CD4-positive, alpha-beta T cell treated with Interleukin-21 for 1 hour (primary cell): ENCODE data around the gene TAMM41.
"Not testable (repeated sequence)": the region's sequence is repeated elsewhere in the genome, so short reads cannot be mapped to it uniquely, and the experiment has no call there.

Source experiments
- DNase-seq: peaks from one replicate; pipeline ENCODE4 v3.0.0-alpha.2; 2020

The TAMM41 gene

GRCh38 chr3:11846281-11847266, at the start of gene TAMM41:
TAMM41 (minus strand) TSS chr3:11846885; CDS start chr3:11846636, 249 bp downstream.
- peak; percentile 89 for DNase-seq

- DNase-seq, result no peak
These were observed 32.2 kb upstream of the TAMM41 start for GRCh38 chr3:11878837-11879236.

GRCh38 chr3:11874707-11875106, 28.0 kb upstream of the TAMM41 start:
- not testable (repeated sequence) for DNase-seq

- DNase-seq, result not testable (repeated sequence)
These were observed 17.1 kb upstream of the TAMM41 start for GRCh38 chr3:11863739-11864138.

- not testable (repeated sequence) for DNase-seq
These were observed 15.9 kb upstream of the TAMM41 start for GRCh38 chr3:11862584-11862983.

GRCh38 chr3:11862145-11862544, 15.5 kb upstream of the TAMM41 start:
- not testable (repeated sequence) for DNase-seq

GRCh38 chr3:11860213-11860612, 13.5 kb upstream of the TAMM41 start:
- not testable (repeated sequence) for DNase-seq

- no peak for DNase-seq
These were observed 6.8 kb upstream of the TAMM41 start for GRCh38 chr3:11853450-11853849.

- no peak for DNase-seq
These were observed 3.3 kb upstream of the TAMM41 start for GRCh38 chr3:11850003-11850402.

GRCh38 chr3:11847607-11848006, 922 bp upstream of the TAMM41 start:
- DNase-seq, result peak; percentile 27

GRCh38 chr3:11845651-11846050, 1.0 kb downstream of the TAMM41 start:
- peak; percentile 22 for DNase-seq

GRCh38 chr3:11844891-11845290, 1.8 kb downstream of the TAMM41 start:
- DNase-seq, result no peak

- DNase-seq, result no peak
These were observed 11.6 kb downstream of the TAMM41 start for GRCh38 chr3:11835028-11835639.

- DNase-seq, result no peak
These were observed 13.4 kb downstream of the TAMM41 start for GRCh38 chr3:11832981-11833905.

- DNase-seq, result no peak
These were observed 17.3 kb downstream of the TAMM41 start for GRCh38 chr3:11829416-11829815.

GRCh38 chr3:11826628-11827265, 19.9 kb downstream of the TAMM41 start:
- no peak for DNase-seq

GRCh38 chr3:11825301-11825700, 21.4 kb downstream of the TAMM41 start:
- DNase-seq, result no peak

GRCh38 chr3:11820531-11821041, 26.1 kb downstream of the TAMM41 start:
- DNase-seq, result no peak

- no peak for DNase-seq
These were observed 27.5 kb downstream of the TAMM41 start for GRCh38 chr3:11819146-11819689.

- no peak for DNase-seq
These were observed 28.7 kb downstream of the TAMM41 start for GRCh38 chr3:11818033-11818432.

GRCh38 chr3:11815111-11815510, 31.6 kb downstream of the TAMM41 start:
- no peak for DNase-seq

GRCh38 chr3:11814663-11815062, 32.0 kb downstream of the TAMM41 start:
- no peak for DNase-seq
